ENCODE data around the gene SYDE2. TPM values are rescaled to one million over a fixed set of nuclear protein-coding genes. Genes with fewer than 3 reads are reported as not detected.

SYDE2 gene
- polyA plus RNA-seq, 2 of the 4 experiments (the other 2 are of a cell fraction), result 0.92 to 2.6 TPM

DNA sequence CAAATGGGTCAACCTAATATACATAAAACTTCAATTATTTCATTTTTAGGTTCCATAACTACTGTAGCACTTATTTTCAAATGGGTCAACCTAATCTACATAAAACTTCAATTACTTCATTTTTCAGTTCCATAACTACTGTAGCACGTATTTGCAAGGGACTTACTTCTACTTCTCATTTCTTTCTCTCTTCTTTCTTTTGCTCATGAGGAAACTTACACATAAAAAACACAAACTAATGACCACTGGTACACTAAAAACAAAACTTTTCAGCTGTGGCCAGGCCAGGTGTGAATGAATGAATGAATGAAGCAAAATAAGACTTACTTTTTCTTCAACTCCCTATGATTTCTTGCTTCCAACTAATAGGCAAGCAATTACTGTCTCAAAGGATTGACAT, 11.7 kb downstream of the SYDE2 start:
- CTCF ChIA-PET, result no interaction called here
- no peak overlapping the region for H3K4me2 ChIP-seq
- 93% methylated on average over 1 of the region's 1 CpG for WGBS (ENCODE audit: missing lambda C conversion rate)
- no peak overlapping the region for H3K4me3 ChIP-seq
- no peak for FAIRE-seq
- DNase-seq (ENCODE audit: low read depth in 1 of 2, low spot score in 1 of 2), result no peak
- no peak overlapping the region for H3K27ac ChIP-seq
- TF ChIP-seq RCOR1 (IDR thresholded peaks at IDR 0.05; ENCODE audit: low read depth, low read length), result no peak
- TF ChIP-seq HOXA7 (CRISPR knock-in tag; IDR thresholded peaks at IDR 0.05), result no peak
- TF ChIP-seq RAD21 (conservative IDR thresholded peaks at IDR 0.05 in 1 of 2, IDR thresholded peaks at IDR 0.05 in 1 of 2), result no peak
- TF ChIP-seq, protein P1, sequence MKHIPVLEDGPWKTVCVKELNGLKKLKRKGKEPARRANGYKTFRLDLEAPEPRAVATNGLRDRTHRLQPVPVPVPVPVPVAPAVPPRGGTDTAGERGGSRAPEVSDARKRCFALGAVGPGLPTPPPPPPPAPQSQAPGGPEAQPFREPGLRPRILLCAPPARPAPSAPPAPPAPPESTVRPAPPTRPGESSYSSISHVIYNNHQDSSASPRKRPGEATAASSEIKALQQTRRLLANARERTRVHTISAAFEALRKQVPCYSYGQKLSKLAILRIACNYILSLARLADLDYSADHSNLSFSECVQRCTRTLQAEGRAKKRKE (CRISPR knock-in tag; IDR thresholded peaks at IDR 0.05; ENCODE audit: low read depth), result no peak
- no peak for TF ChIP-seq NPAS2 (CRISPR knock-in tag; IDR thresholded peaks at IDR 0.05; ENCODE audit: borderline replicate concordance)
- TF ChIP-seq HES2 (IDR thresholded peaks at IDR 0.05), result no peak
- no peak for TF ChIP-seq NR3C1 (IDR thresholded peaks at IDR 0.05)
- no peak for TF ChIP-seq CHD2 (IDR thresholded peaks at IDR 0.05; ENCODE audit: low read length, partially characterized antibody)
- TF ChIP-seq RFX5 (IDR thresholded peaks at IDR 0.05), result no peak
- TF ChIP-seq, protein P2, sequence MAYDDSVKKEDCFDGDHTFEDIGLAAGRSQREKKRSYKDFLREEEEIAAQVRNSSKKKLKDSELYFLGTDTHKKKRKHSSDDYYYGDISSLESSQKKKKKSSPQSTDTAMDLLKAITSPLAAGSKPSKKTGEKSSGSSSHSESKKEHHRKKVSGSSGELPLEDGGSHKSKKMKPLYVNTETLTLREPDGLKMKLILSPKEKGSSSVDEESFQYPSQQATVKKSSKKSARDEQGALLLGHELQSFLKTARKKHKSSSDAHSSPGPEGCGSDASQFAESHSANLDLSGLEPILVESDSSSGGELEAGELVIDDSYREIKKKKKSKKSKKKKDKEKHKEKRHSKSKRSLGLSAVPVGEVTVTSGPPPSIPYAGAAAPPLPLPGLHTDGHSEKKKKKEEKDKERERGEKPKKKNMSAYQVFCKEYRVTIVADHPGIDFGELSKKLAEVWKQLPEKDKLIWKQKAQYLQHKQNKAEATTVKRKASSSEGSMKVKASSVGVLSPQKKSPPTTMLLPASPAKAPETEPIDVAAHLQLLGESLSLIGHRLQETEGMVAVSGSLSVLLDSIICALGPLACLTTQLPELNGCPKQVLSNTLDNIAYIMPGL (CRISPR knock-in tag; IDR thresholded peaks at IDR 0.05; ENCODE audit: borderline replicate concordance), result no peak
- no peak for TF ChIP-seq JUN (IDR thresholded peaks at IDR 0.05)
- TF ChIP-seq HOXB13 (CRISPR knock-in tag; IDR thresholded peaks at IDR 0.05; ENCODE audit: low read depth), result no peak
- no peak for TF ChIP-seq EHMT2 (IDR thresholded peaks at IDR 0.05; ENCODE audit: low read depth)
- TF ChIP-seq FOXS1 (CRISPR knock-in tag; IDR thresholded peaks at IDR 0.05), result no peak
- TF ChIP-seq, protein P3, sequence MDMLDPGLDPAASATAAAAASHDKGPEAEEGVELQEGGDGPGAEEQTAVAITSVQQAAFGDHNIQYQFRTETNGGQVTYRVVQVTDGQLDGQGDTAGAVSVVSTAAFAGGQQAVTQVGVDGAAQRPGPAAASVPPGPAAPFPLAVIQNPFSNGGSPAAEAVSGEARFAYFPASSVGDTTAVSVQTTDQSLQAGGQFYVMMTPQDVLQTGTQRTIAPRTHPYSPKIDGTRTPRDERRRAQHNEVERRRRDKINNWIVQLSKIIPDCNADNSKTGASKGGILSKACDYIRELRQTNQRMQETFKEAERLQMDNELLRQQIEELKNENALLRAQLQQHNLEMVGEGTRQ (IDR thresholded peaks at IDR 0.05), result no peak
- TF ChIP-seq TFCP2L1 (CRISPR knock-in tag; IDR thresholded peaks at IDR 0.05), result no peak
- POLR2A ChIA-PET, result no interaction called here
- no peaks in the 10 kb centered on the region for H3K9me3 ChIP-seq
- ATAC-seq, result no peak
- H3K4me1 ChIP-seq, result no peaks in the 10 kb centered on the region

DNA sequence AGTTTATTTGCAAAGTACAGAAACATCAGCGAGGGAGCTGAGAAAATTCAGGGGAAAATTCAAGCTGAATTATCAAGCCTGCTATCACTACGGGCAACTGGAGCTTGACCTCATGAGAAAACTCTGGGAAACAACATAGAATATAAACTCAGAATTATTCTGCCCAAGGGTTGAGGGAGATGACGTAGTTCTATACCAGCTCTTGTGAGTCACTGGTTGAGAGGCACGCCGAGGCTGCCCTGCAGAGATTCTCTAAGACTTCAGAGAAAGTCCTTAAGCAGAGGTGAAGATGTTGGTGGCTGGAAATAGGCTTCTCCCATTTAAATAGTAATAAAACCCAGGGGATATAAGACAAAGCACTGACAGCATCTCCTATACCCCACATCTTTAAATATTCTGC, 12.3 kb downstream of the SYDE2 start:
- WGBS (ENCODE audit: missing lambda C conversion rate), result 97% methylated on average over 5 of the region's 5 CpGs
- no peaks in the 10 kb centered on the region for H3K9me3 ChIP-seq
- FAIRE-seq (no peak), ATAC-seq (no peak), DNase-seq (ENCODE audit: low read depth in 1 of 2, low spot score in 1 of 2) (no peak)
- no peak overlapping the region for H3K4me2 ChIP-seq
- CTCF ChIA-PET, result no interaction called here
- H3K27ac ChIP-seq, result no peak overlapping the region
- POLR2A ChIA-PET, result no interaction called here
- H3K4me1 ChIP-seq, result no peaks in the 10 kb centered on the region
- H3K4me3 ChIP-seq, result no peak overlapping the region
- no peak for TF ChIP-seq CEBPB (IDR thresholded peaks at IDR 0.05)
- TF ChIP-seq NR3C1 (IDR thresholded peaks at IDR 0.05), result no peak
- TF ChIP-seq BHLHE40 (IDR thresholded peaks at IDR 0.05; ENCODE audit: low read depth, low read length), result no peak
- no peak for TF ChIP-seq KDM1A (IDR thresholded peaks at IDR 0.05; ENCODE audit: low read depth)
- TF ChIP-seq, protein P4, sequence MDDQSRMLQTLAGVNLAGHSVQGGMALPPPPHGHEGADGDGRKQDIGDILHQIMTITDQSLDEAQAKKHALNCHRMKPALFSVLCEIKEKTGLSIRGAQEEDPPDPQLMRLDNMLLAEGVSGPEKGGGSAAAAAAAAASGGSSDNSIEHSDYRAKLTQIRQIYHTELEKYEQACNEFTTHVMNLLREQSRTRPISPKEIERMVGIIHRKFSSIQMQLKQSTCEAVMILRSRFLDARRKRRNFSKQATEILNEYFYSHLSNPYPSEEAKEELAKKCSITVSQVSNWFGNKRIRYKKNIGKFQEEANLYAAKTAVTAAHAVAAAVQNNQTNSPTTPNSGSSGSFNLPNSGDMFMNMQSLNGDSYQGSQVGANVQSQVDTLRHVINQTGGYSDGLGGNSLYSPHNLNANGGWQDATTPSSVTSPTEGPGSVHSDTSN (IDR thresholded peaks at IDR 0.05), result no peak
- no peak for TF ChIP-seq NPAS2 (CRISPR knock-in tag; IDR thresholded peaks at IDR 0.05; ENCODE audit: borderline replicate concordance)
- no peak for TF ChIP-seq POLR2A (IDR thresholded peaks at IDR 0.05; ENCODE audit: low read length)
- TF ChIP-seq HEYL (CRISPR knock-in tag; IDR thresholded peaks at IDR 0.05), result no peak
- TF ChIP-seq MAZ (IDR thresholded peaks at IDR 0.05; ENCODE audit: borderline replicate concordance, low read depth, low read length), result no peak
- TF ChIP-seq ZC3H11A (IDR thresholded peaks at IDR 0.05), result no peak
- no peak for TF ChIP-seq CTCF (IDR thresholded peaks at IDR 0.05)
- no peak for TF ChIP-seq CBX8 (IDR thresholded peaks at IDR 0.05)
- TF ChIP-seq TFCP2L1 (CRISPR knock-in tag; IDR thresholded peaks at IDR 0.05), result no peak
- TF ChIP-seq REST (IDR thresholded peaks at IDR 0.05), result no peak
- no peak for TF ChIP-seq EP300 (IDR thresholded peaks at IDR 0.05)
- TF ChIP-seq ZNF302 (CRISPR knock-in tag; IDR thresholded peaks at IDR 0.05), result no peak
